Inferior parietal cortex (tissue), 1 donor: Measurements from ENCODE around the gene FEN1.

Source experiments
- DNase-seq: peaks from one replicate; pipeline ENCODE4 v3.0.0-alpha.2; 2016; ENCODE audit errors: extremely low spot score

Gene FEN1

GRCh38 chr11:61841636-61842527 lies 49.2 kb downstream of the FEN1 start:
- no peak for DNase-seq

GRCh38 chr11:61842528-61842820 lies 49.8 kb downstream of the FEN1 start:
- DNase-seq = no peak

GRCh38 chr11:61844909-61845565 lies 52.3 kb downstream of the FEN1 start:
- no peak for DNase-seq

- no peak for DNase-seq
Observed at GRCh38 chr11:61846362-61847020, 53.8 kb downstream of the FEN1 start.
